Endothelial cell of umbilical vein (primary cell): ENCODE data around the gene PAIP2. TPM values are rescaled to one million over a fixed set of nuclear protein-coding genes. Genes with fewer than 3 reads are reported as not detected.

Experiments
- BruUV-seq: library from RNA; stranded (reverse); fragments of 400-500 nt; replicated peaks from 2 replicates; lab custom pipeline; 2021; lab: Mats Ljungman, UMichigan
- CTCF ChIA-PET: fragments of 300-600, 350-600 bp; sonication (Branson Sonifier 250); formaldehyde crosslinking; loops from one replicate; lab custom pipeline; 2021; ENCODE audit warnings: antibody characterized with exemption, inconsistent platforms; lab: Charles Lee
- POLR2A ChIA-PET: fragments of 300-600, 350-600 bp; sonication (Branson Sonifier 250); formaldehyde crosslinking; loops from one replicate; lab custom pipeline; 2021; ENCODE audit warnings: antibody characterized with exemption, inconsistent platforms; lab: Charles Lee
- DNase-seq: peaks from one replicate; pipeline ENCODE4 v3.0.0-alpha.2; 2011; ENCODE audit warnings: low read depth, low spot score
- FAIRE-seq: peaks from 2 replicates; lab custom pipeline; 2011; peaks lifted over from hg19 to GRCh38; lab: Jason Lieb, UNC
- H2AFZ ChIP-seq: 2 replicates; pipeline ENCODE4 v1.6.0; 2012; ENCODE audit warnings: low read depth, low read length, control low read depth, inconsistent platforms
- H3K27ac ChIP-seq: 2 replicates; pipeline ENCODE4 v1.5.1; 2011; ENCODE audit warnings: low read depth, mild to moderate bottlenecking, control low read depth, low read length, moderate library complexity; ENCODE audit not compliant: insufficient read depth
- H3K27me3 ChIP-seq, 2 experiments: 2 replicates each; pipeline versions ENCODE4 v1.6.0 to v1.6.1; 2011; ENCODE audit warnings: low read length in 2 of 2, mixed read lengths in 1 of 2; ENCODE audit not compliant: control insufficient read depth in 2 of 2, insufficient read depth in 2 of 2
- H3K36me3 ChIP-seq, 2 experiments: 2 replicates in 1 of 2; 3 replicates in 1 of 2; pipeline ENCODE4 v1.5.1; 2011; ENCODE audit warnings: low read length in 2 of 2, mild to moderate bottlenecking in 1 of 2, moderate library complexity in 1 of 2; ENCODE audit not compliant: control insufficient read depth in 2 of 2, insufficient read depth in 2 of 2; ENCODE audit errors: extremely low read depth in 1 of 2
- H3K4me1 ChIP-seq: 3 replicates; pipeline ENCODE4 v1.5.1; 2011; ENCODE audit warnings: mild to moderate bottlenecking, low read length; ENCODE audit not compliant: control insufficient read depth, insufficient read depth; ENCODE audit errors: extremely low read depth
- H3K4me2 ChIP-seq: 2 replicates; pipeline ENCODE4 v1.6.1; 2011; ENCODE audit warnings: low read length, control low read depth, mixed read lengths; ENCODE audit not compliant: insufficient read depth
- H3K4me3 ChIP-seq, 3 experiments: fragments of 200-600 bp in 1 of 3; sonication (generic), shearing (Covaris generic) in 1 of 3; replicated peaks in 1 of 3; 2 replicates each; pipeline ENCODE4 v1.5.1; 2011 to 2016; ENCODE audit warnings: control low read depth in 3 of 3, low read length in 3 of 3, mild to moderate bottlenecking in 2 of 3, inconsistent platforms in 1 of 3, low read depth in 1 of 3, moderate library complexity in 1 of 3; ENCODE audit not compliant: insufficient read depth in 1 of 3
- H3K79me2 ChIP-seq: 2 replicates; pipeline ENCODE4 v1.6.0; 2012; ENCODE audit warnings: low read length, inconsistent platforms; ENCODE audit not compliant: control insufficient read depth, insufficient read depth
- H3K9ac ChIP-seq: replicated peaks from 2 replicates; pipeline ENCODE3; 2011; ENCODE audit warnings: low read length, control low read depth; ENCODE audit not compliant: insufficient read depth; ENCODE audit errors: extremely low read depth
- H3K9me1 ChIP-seq: replicated peaks from 3 replicates; pipeline ENCODE4 v1.6.0; 2011; ENCODE audit warnings: mild to moderate bottlenecking, low read length; ENCODE audit not compliant: control insufficient read depth, insufficient read depth; ENCODE audit errors: extremely low read depth
- H3K9me3 ChIP-seq: replicated peaks from 2 replicates; pipeline ENCODE4 v1.5.1; 2012; ENCODE audit warnings: low read length, inconsistent platforms; ENCODE audit not compliant: control insufficient read depth, insufficient read depth
- H4K20me1 ChIP-seq: replicated peaks from 2 replicates; pipeline ENCODE3; 2011; ENCODE audit warnings: mild to moderate bottlenecking, low read length; ENCODE audit not compliant: control insufficient read depth, insufficient read depth; ENCODE audit errors: extremely low read depth
- CTCF ChIP-seq, 2 donors: IDR thresholded peaks; 1 replicate in 1 of 2; 2 replicates in 1 of 2; pipeline ENCODE4 v1.5.1; 2011; ENCODE audit warnings: low read length in 2 of 2, mild to moderate bottlenecking in 2 of 2, moderate library complexity in 2 of 2, control low read depth in 1 of 2, inconsistent platforms in 1 of 2, low read depth in 1 of 2; ENCODE audit not compliant: insufficient read depth in 1 of 2; ENCODE audit errors: extremely low read depth in 1 of 2
- FOS ChIP-seq: IDR thresholded peaks from 2 replicates; pipeline ENCODE4 v1.6.1; 2011; ENCODE audit warnings: mild to moderate bottlenecking, low read length, moderate library complexity, borderline replicate concordance; ENCODE audit not compliant: insufficient read depth
- GATA2 ChIP-seq: IDR thresholded peaks from 2 replicates; pipeline ENCODE4 v1.7.0; 2011; ENCODE audit warnings: low read depth, mild to moderate bottlenecking, moderate library complexity, mixed read lengths, low read length; ENCODE audit not compliant: insufficient read length, insufficient read depth
- MAX ChIP-seq: IDR thresholded peaks from 2 replicates; pipeline ENCODE4 v1.6.1; 2011; ENCODE audit not compliant: insufficient read depth, insufficient read length
- MYC ChIP-seq: IDR thresholded peaks from one replicate; pipeline ENCODE4 v1.6.1; 2011; ENCODE audit warnings: mild to moderate bottlenecking, low read depth, low read length
- POLR2A ChIP-seq: IDR thresholded peaks from 2 replicates; pipeline ENCODE4 v1.6.1; 2012; ENCODE audit warnings: low read depth, mild to moderate bottlenecking, control low read depth, low read length
- dilution Hi-C: fragments of 300-500 bp; cut with MboI; formaldehyde crosslinking; loops from one replicate; pipeline ENCODE4 v1.15.0; 2019; ENCODE audit warnings: low sequenced_read_pairs; ENCODE audit not compliant: extremely low pct_ligation_motif_present
- intact Hi-C: fragments of 100-400 bp; cut with micrococcal nuclease; formaldehyde crosslinking; loops from one replicate; pipeline ENCODE4 v1.10.0; 2022
- polyA plus RNA-seq, 4 experiments: library from polyadenylated mRNA; depleted of rRNA in 3 of 4; stranded (reverse) in 3 of 4; unstranded in 1 of 4; fragments of >200 nt; gene quantifications; 2 replicates each; pipeline versions ENCODE4 v1.2.1 to v1.2.3, GENCODE V29; 2011 to 2012; ENCODE audit warnings: missing spikeins in 1 of 4
- total RNA-seq: library from RNA; stranded (reverse); gene quantifications from 2 replicates; pipeline ENCODE4 v1.2.3, GENCODE V29; 2021

Gene PAIP2
- total and polyA plus RNA-seq, 2 donors (not counting 3 experiments of a cell fraction or from before 2014, with no cell fraction given) = 52.1 to 80.4 TPM

- no peaks in the 10 kb centered on the region for H3K9me1 ChIP-seq
- TF ChIP-seq MYC (no peak), CTCF (IDR thresholded peaks at IDR 0.05; ENCODE audit: extremely low read depth in 1 of 2, insufficient read depth in 1 of 2, low read depth in 1 of 2, low read length in 2 of 2) (no peak), POLR2A (no peak)
- H4K20me1 ChIP-seq = no peaks in the 10 kb centered on the region
- no peaks in the 10 kb centered on the region for H3K27me3 ChIP-seq
- H3K9ac ChIP-seq = no peak overlapping the region
- no peaks in the 10 kb centered on the region for H3K36me3 ChIP-seq
- no peaks in the 10 kb centered on the region for H3K79me2 ChIP-seq
- POLR2A ChIA-PET = interaction anchor here (0.6 to 1.1 kb wide), 2 partner anchors 46 to 211 kb away, joined by 4 to 10 read pairs; partner anchors contain the start of gene PAIP2
- DNase-seq (no peak), FAIRE-seq (no peak)
- no peak overlapping the region for H3K4me3 ChIP-seq
- intact Hi-C loops (no loop called here), dilution Hi-C loops (no loop called here)
- H3K4me2 ChIP-seq = no peak overlapping the region
- no peaks in the 10 kb centered on the region for H3K9me3 ChIP-seq
- H3K27ac ChIP-seq = no peak overlapping the region
- CTCF ChIA-PET = interaction anchor here (1.4 kb wide), 1 partner anchor 22 kb away, joined by 5 read pairs; no protein-coding TSS in a partner anchor
- no TSS peak for BruUV-seq
- no peak overlapping the region for H2AFZ ChIP-seq
- H3K4me1 ChIP-seq = peaks cover 6% of the 10 kb centered on the region
Measured at GRCh38 chr5:139387611-139388197, 46.0 kb downstream of the PAIP2 start.

GRCh38 chr5:139388198-139388821 is 46.7 kb downstream of the PAIP2 start:
- Histone ChIP-seq H3K79me2 (no peaks in the 10 kb centered on the region), H3K9me3 (no peaks in the 10 kb centered on the region), H3K36me3 (no peaks in the 10 kb centered on the region), H3K27ac (no peak overlapping the region), H2AFZ (peak overlapping the region; percentile 35), H3K9ac (no peak overlapping the region), H4K20me1 (no peaks in the 10 kb centered on the region), H3K27me3 (peaks cover 0 to under 1% of the 10 kb centered on the region in 2 experiments), H3K9me1 (no peaks in the 10 kb centered on the region), H3K4me1 (peaks cover 6% of the 10 kb centered on the region), H3K4me3 (no peak overlapping the region), H3K4me2 (no peak overlapping the region)
- no TSS peak for BruUV-seq
- POLR2A ChIA-PET = interaction anchor here (0.6 to 1.1 kb wide), 2 partner anchors 46 to 210 kb away, joined by 4 to 10 read pairs; partner anchors contain the start of gene PAIP2
- DNase-seq (peak; percentile 54), FAIRE-seq (peak; percentile 62)
- CTCF ChIA-PET = interaction anchor here (1.4 kb wide), 1 partner anchor 23 kb away, joined by 5 read pairs; no protein-coding TSS in a partner anchor
- dilution Hi-C loops (no loop called here), intact Hi-C loops (no loop called here)
- TF ChIP-seq FOS (no peak), MAX (no peak), MYC (no peak), GATA2 (no peak)
